ENCODE data around the gene ST8SIA4. TPM values are rescaled to one million over a fixed set of nuclear protein-coding genes. Genes with fewer than 3 reads are reported as not detected.

The ST8SIA4 gene
- total and polyA plus RNA-seq, 11 donors = 0.87 to 17.7 (median 4.3) TPM

DNA sequence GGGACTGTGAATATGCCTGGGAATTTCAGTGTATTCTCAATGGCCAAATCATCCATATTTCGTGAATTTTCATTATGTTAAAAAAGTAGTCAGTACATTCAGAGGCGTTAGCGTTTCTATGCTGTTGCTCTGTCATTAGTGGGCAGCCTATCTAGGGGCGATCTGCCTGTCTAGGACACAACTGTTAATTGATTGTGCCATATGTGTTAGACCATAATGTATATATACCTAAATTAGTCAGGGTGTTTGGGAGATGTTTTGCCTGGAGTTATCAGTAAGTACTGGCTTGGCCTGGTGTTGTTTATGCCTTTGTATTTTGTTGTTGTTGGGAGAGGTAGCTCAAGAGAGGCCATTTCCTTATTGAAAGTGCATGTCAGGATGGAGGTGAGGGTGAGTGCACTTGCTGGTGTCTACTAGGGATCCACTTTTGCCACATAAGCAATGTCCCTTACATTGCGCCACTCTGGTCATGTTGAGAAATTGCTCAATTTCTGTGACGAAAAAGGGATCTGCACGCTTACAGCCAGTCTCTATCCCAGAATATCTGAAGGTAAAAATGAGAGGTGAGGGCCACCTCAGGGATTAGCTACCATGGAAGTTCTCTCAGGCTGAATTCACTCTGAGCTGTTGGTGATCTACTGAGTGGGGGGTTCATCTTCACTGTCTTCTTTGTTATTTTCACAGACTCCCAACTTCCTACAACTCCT lies 123.3 kb downstream of the ST8SIA4 start:
- TF ChIP-seq, protein P1, sequence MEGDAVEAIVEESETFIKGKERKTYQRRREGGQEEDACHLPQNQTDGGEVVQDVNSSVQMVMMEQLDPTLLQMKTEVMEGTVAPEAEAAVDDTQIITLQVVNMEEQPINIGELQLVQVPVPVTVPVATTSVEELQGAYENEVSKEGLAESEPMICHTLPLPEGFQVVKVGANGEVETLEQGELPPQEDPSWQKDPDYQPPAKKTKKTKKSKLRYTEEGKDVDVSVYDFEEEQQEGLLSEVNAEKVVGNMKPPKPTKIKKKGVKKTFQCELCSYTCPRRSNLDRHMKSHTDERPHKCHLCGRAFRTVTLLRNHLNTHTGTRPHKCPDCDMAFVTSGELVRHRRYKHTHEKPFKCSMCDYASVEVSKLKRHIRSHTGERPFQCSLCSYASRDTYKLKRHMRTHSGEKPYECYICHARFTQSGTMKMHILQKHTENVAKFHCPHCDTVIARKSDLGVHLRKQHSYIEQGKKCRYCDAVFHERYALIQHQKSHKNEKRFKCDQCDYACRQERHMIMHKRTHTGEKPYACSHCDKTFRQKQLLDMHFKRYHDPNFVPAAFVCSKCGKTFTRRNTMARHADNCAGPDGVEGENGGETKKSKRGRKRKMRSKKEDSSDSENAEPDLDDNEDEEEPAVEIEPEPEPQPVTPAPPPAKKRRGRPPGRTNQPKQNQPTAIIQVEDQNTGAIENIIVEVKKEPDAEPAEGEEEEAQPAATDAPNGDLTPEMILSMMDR (IDR thresholded peaks at IDR 0.05) = no peak
- TF ChIP-seq POLR2A (IDR thresholded peaks at IDR 0.05) = no peak
- DNase-seq (no peak), ATAC-seq (peak in 3 of 4 donors; percentile 50 to 75 (median 72))
- no peaks in the 10 kb centered on the region for H3K36me3 ChIP-seq
- peak overlapping the region in 4 of 12 donors; percentile 36 to 91 (median 54) for H3K27ac ChIP-seq
- H3K4me3 ChIP-seq = peak overlapping the region in 4 of 12 donors; percentile 1 to 36 (median 5)
- intact Hi-C loops (cut with DNase I) = loop anchor here in 2 of 10 donors (10.0 kb wide), 1 partner anchor 125 kb away; the partner anchor contains the start of gene ST8SIA4 (in 2 of the 2)
- 91 to 93% (median 92%) methylated on average over 7 of the region's 7 CpGs for WGBS, 4 donors
- H3K9me3 ChIP-seq = no peaks in the 10 kb centered on the region
- peaks cover 0 to 39% (median 0%) of the 10 kb centered on the region in 12 donors for H3K4me1 ChIP-seq
- no peaks in the 10 kb centered on the region for H3K27me3 ChIP-seq

DNA sequence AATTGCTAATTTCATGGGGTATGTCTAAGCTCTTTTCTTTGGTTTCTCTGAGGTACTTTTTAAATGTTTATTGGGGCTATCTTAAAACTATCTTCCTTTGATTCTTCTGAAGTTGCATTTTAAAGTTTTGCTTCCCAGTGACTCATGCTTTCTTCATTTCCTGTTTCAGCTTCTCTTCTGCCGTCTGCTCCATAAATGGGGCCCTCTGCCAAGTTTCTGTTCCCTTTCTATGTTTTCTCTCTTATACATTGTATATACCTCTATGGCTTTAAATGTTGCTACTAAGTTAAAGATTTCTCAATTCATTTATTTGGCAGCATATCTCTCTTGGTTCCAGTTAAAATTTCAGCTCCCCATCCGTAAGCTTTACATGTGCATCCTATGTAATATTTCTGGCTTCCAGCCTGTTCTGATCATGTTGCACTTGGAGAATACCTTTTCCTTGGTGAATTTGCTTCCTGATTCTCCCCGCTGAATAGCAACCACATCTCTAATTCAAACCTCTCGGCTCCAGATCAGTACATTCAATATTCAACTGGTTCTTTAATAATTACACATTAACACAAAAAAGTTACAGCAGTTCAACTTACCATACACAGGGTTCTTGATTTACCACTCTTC lies 125.3 kb downstream of the ST8SIA4 start:
- 51 to 61% (median 59%) methylated on average over 4 of the region's 4 CpGs for WGBS, 4 donors
- DNase-seq = peak in 3 of 5 donors; percentile 35 to 49 (median 47)
- no peak for TF ChIP-seq POLR2A (IDR thresholded peaks at IDR 0.05)
- TF ChIP-seq, protein P1 (IDR thresholded peaks at IDR 0.05) = no peak
- Histone ChIP-seq H3K36me3 (no peaks in the 10 kb centered on the region), H3K4me3 (peak overlapping the region in 3 of 12 donors; percentile 13 to 19 (median 18)), H3K27ac (peak overlapping the region in 4 of 12 donors; percentile 27 to 91 (median 38)), H3K4me1 (peaks cover 0 to 39% (median 0%) of the 10 kb centered on the region in 12 donors), H3K9me3 (no peaks in the 10 kb centered on the region), H3K27me3 (no peaks in the 10 kb centered on the region)
- intact Hi-C loops (cut with DNase I) = loop anchor here in 1 of 10 donors (10.0 kb wide), 1 partner anchor 127 kb away; the partner anchor contains the start of gene ST8SIA4
- ATAC-seq = peak in 3 of 4 donors; percentile 56 to 66 (median 63)

DNA sequence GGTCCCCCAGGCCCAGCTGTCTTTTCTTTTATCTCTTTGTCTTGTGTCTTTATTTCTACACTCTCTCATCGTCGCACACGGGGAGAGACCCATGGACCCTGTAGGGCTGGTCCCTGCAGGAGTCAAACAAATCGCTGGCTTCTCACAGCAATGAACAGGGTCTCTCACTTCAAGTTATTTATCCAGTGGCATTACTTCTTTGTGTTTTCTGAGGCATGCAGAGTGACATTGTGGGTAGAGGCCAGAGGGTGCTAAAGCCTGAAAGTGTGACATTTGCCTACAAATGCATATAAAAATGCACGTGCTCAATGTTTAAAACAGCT lies 127.6 kb downstream of the ST8SIA4 start:
- no peaks in the 10 kb centered on the region for H3K36me3 ChIP-seq
- intact Hi-C loops (cut with DNase I) = loop anchor here in 1 of 10 donors (10.0 kb wide), 1 partner anchor 129 kb away; the partner anchor contains the start of gene ST8SIA4
- no peak for ATAC-seq
- TF ChIP-seq, protein P1 (IDR thresholded peaks at IDR 0.05) = no peak
- TF ChIP-seq POLR2A (IDR thresholded peaks at IDR 0.05) = no peak
- H3K4me3 ChIP-seq = no peak overlapping the region
- DNase-seq = no peak
- H3K9me3 ChIP-seq = no peaks in the 10 kb centered on the region
- WGBS, 4 donors = 92 to 96% (median 94%) methylated on average over 5 of the region's 5 CpGs
- H3K27ac ChIP-seq = peak overlapping the region in 1 of 12 donors; percentile 91
- no peaks in the 10 kb centered on the region for H3K27me3 ChIP-seq
- H3K4me1 ChIP-seq = peaks cover 0 to 35% (median 0%) of the 10 kb centered on the region in 12 donors

DNA sequence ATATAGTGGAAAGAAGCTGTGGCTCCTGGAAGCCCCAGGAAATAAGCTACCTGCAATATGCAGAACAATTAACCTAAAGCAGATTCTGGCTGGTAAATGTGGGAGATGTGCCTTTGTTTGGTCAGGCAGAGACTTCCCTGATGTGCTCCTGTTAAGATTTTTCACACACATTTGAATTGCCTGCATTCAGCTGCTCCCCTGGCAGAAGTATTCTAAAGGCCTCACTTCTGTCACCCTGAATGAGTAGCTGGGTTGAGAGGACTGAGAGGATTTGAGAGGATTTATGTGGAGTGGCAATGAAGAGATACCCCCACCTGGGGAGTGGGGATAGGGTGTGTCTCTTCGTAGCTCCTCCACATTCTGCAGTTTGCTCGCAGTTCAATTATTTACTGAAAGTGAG lies 130.5 kb downstream of the ST8SIA4 start:
- TF ChIP-seq, protein P1 (IDR thresholded peaks at IDR 0.05) = no peak
- no peak for TF ChIP-seq POLR2A (IDR thresholded peaks at IDR 0.05)
- Histone ChIP-seq H3K36me3 (no peaks in the 10 kb centered on the region), H3K4me3 (no peak overlapping the region), H3K9me3 (no peaks in the 10 kb centered on the region), H3K27me3 (no peaks in the 10 kb centered on the region), H3K27ac (no peak overlapping the region), H3K4me1 (peaks cover 0 to 15% (median 0%) of the 10 kb centered on the region in 12 donors)
- intact Hi-C loops (cut with DNase I) = loop anchor here in 1 of 10 donors (10.0 kb wide), 1 partner anchor 132 kb away; the partner anchor contains the start of gene ST8SIA4
- DNase-seq (no peak), ATAC-seq (no peak)
- WGBS, 4 donors = 77 to 98% (median 85%) methylated on average over 2 of the region's 2 CpGs

All from heart left ventricle (tissue), 16 donors.